ENCODE data around the gene KIAA1671. TPM values are rescaled to one million over a fixed set of nuclear protein-coding genes. Genes with fewer than 3 reads are reported as not detected.

KIAA1671 gene
- total RNA-seq, 1 experiment from 2014 or later = 10.2 TPM

GRCh38 chr22:24989541-24989951, 37.0 kb downstream of the KIAA1671 start:
- H3K4me3 ChIP-seq = no peak overlapping the region
- DNase-seq = peak; percentile 63
- H3K27me3 ChIP-seq = no peaks in the 10 kb centered on the region
- peaks cover 3% of the 10 kb centered on the region for H3K36me3 ChIP-seq
- no peaks in the 10 kb centered on the region for H3K9me3 ChIP-seq

GRCh38 chr22:24990344-24990905, 37.9 kb downstream of the KIAA1671 start:
- no peak for DNase-seq
- Histone ChIP-seq H3K36me3 (peaks cover 3% of the 10 kb centered on the region), H3K9me3 (no peaks in the 10 kb centered on the region), H3K27me3 (no peaks in the 10 kb centered on the region), H3K4me3 (no peak overlapping the region)

GRCh38 chr22:24992946-24993345, 40.4 kb downstream of the KIAA1671 start:
- DNase-seq = no peak
- Histone ChIP-seq H3K4me3 (no peak overlapping the region), H3K9me3 (no peaks in the 10 kb centered on the region), H3K27me3 (no peaks in the 10 kb centered on the region), H3K36me3 (peaks cover 3% of the 10 kb centered on the region; the same call in 1 of the 2 replicates)

GRCh38 chr22:24994070-24994763, 41.7 kb downstream of the KIAA1671 start:
- H3K36me3 ChIP-seq = peaks cover 3% of the 10 kb centered on the region; the same call in 1 of the 2 replicates
- peak; percentile 46 for DNase-seq
- no peak overlapping the region for H3K4me3 ChIP-seq
- no peaks in the 10 kb centered on the region for H3K27me3 ChIP-seq
- no peaks in the 10 kb centered on the region for H3K9me3 ChIP-seq

- Histone ChIP-seq H3K9me3 (no peaks in the 10 kb centered on the region), H3K4me3 (no peak overlapping the region), H3K27me3 (no peaks in the 10 kb centered on the region), H3K36me3 (no peaks in the 10 kb centered on the region)
- DNase-seq = no peak
Observed at GRCh38 chr22:24995649-24996180, 43.2 kb downstream of the KIAA1671 start.

GRCh38 chr22:24996420-24996952, 44.0 kb downstream of the KIAA1671 start:
- Histone ChIP-seq H3K27me3 (no peaks in the 10 kb centered on the region), H3K4me3 (no peak overlapping the region), H3K36me3 (no peaks in the 10 kb centered on the region), H3K9me3 (no peaks in the 10 kb centered on the region)
- peak; percentile 60 for DNase-seq

- DNase-seq = no peak
- Histone ChIP-seq H3K4me3 (no peak overlapping the region), H3K9me3 (no peaks in the 10 kb centered on the region), H3K27me3 (no peaks in the 10 kb centered on the region), H3K36me3 (no peaks in the 10 kb centered on the region)
Observed at GRCh38 chr22:24997023-24997422, 44.5 kb downstream of the KIAA1671 start.

GRCh38 chr22:25000686-25001085, 48.2 kb downstream of the KIAA1671 start:
- no peaks in the 10 kb centered on the region for H3K27me3 ChIP-seq
- no peaks in the 10 kb centered on the region for H3K36me3 ChIP-seq
- no peak overlapping the region for H3K4me3 ChIP-seq
- DNase-seq = no peak
- no peaks in the 10 kb centered on the region for H3K9me3 ChIP-seq

- no peaks in the 10 kb centered on the region for H3K36me3 ChIP-seq
- no peak overlapping the region for H3K4me3 ChIP-seq
- H3K9me3 ChIP-seq = no peaks in the 10 kb centered on the region
- DNase-seq = no peak
- H3K27me3 ChIP-seq = no peaks in the 10 kb centered on the region
Observed at GRCh38 chr22:25002241-25002985, 49.9 kb downstream of the KIAA1671 start.

- no peak overlapping the region for H3K4me3 ChIP-seq
- DNase-seq = no peak
Observed at GRCh38 chr22:25006354-25006753, 53.8 kb downstream of the KIAA1671 start.

GRCh38 chr22:25007444-25008106, 55.1 kb downstream of the KIAA1671 start:
- no peaks in the 10 kb centered on the region for H3K27me3 ChIP-seq

More at GRCh38 chr22:25006354-25006753, 53.8 kb downstream of the KIAA1671 start:
- Histone ChIP-seq H3K9me3 (no peaks in the 10 kb centered on the region), H3K27me3 (no peaks in the 10 kb centered on the region), H3K36me3 (no peaks in the 10 kb centered on the region)

GRCh38 chr22:25008666-25009065, 56.1 kb downstream of the KIAA1671 start:
- Histone ChIP-seq H3K4me3 (no peak overlapping the region), H3K36me3 (no peaks in the 10 kb centered on the region), H3K9me3 (no peaks in the 10 kb centered on the region), H3K27me3 (no peaks in the 10 kb centered on the region)
- peak; percentile 47 for DNase-seq

More at GRCh38 chr22:25007444-25008106, 55.1 kb downstream of the KIAA1671 start:
- Histone ChIP-seq H3K4me3 (no peak overlapping the region), H3K36me3 (no peaks in the 10 kb centered on the region), H3K9me3 (no peaks in the 10 kb centered on the region)
- no peak for DNase-seq

- no peaks in the 10 kb centered on the region for H3K27me3 ChIP-seq
- DNase-seq = no peak
- no peaks in the 10 kb centered on the region; the same call in 1 of the 2 replicates for H3K36me3 ChIP-seq
- no peak overlapping the region for H3K4me3 ChIP-seq
- H3K9me3 ChIP-seq = no peaks in the 10 kb centered on the region
Observed at GRCh38 chr22:25012741-25013143, 60.2 kb downstream of the KIAA1671 start.

GRCh38 chr22:25013607-25014006, 61.1 kb downstream of the KIAA1671 start:
- Histone ChIP-seq H3K4me3 (no peak overlapping the region), H3K27me3 (no peaks in the 10 kb centered on the region), H3K9me3 (no peaks in the 10 kb centered on the region), H3K36me3 (no peaks in the 10 kb centered on the region; the same call in 1 of the 2 replicates)
- DNase-seq = no peak

GRCh38 chr22:25014896-25015755, 62.6 kb downstream of the KIAA1671 start:
- DNase-seq = no peak
- Histone ChIP-seq H3K4me3 (no peak overlapping the region), H3K27me3 (no peaks in the 10 kb centered on the region), H3K36me3 (no peaks in the 10 kb centered on the region; the same call in 1 of the 2 replicates), H3K9me3 (no peaks in the 10 kb centered on the region)

GRCh38 chr22:25016311-25016710, 63.8 kb downstream of the KIAA1671 start:
- H3K9me3 ChIP-seq = no peaks in the 10 kb centered on the region
- H3K27me3 ChIP-seq = no peaks in the 10 kb centered on the region
- H3K4me3 ChIP-seq = no peak overlapping the region
- no peaks in the 10 kb centered on the region; the same call in 1 of the 2 replicates for H3K36me3 ChIP-seq
- no peak for DNase-seq
